GM12878 (cell line): Measurements from ENCODE around the gene CATSPER1. TPM values are rescaled to one million over a fixed set of nuclear protein-coding genes. Genes with fewer than 3 reads are reported as not detected.

Source experiments
- BCLAF1 ChIP-seq: fragments of 450-650 bp; IDR thresholded peaks from 2 replicates; pipeline ENCODE4 v1.6.1; 2017; ENCODE audit warnings: antibody characterized with exemption, mild to moderate bottlenecking, moderate library complexity
- BMI1 ChIP-seq: fragments of 450-650 bp; IDR thresholded peaks from 2 replicates; pipeline ENCODE4 v1.6.1; 2016; ENCODE audit warnings: mild to moderate bottlenecking, moderate library complexity, borderline replicate concordance
- CUX1 ChIP-seq: IDR thresholded peaks from 2 replicates; pipeline ENCODE4 v1.6.1; 2012; ENCODE audit warnings: improper control_type of control experiment, low read depth, low read length; ENCODE audit not compliant: insufficient replicate concordance
- HSF1 ChIP-seq: fragments of 150-350 bp; IDR thresholded peaks from 2 replicates; pipeline ENCODE4 v1.6.1; 2014; ENCODE audit warnings: mild to moderate bottlenecking, low read depth, low read length
- PML ChIP-seq: IDR thresholded peaks from 2 replicates; pipeline ENCODE4 v1.6.1; 2012; ENCODE audit warnings: low read length, inconsistent platforms
- SP1 ChIP-seq: IDR thresholded peaks from one replicate; pipeline ENCODE4 v1.6.1; 2011; ENCODE audit warnings: low read depth, low read length
- SUZ12 ChIP-seq: fragments of 200-600 bp; sonication (generic); IDR thresholded peaks from one replicate; pipeline ENCODE4 v1.6.1; 2018; ENCODE audit warnings: antibody characterized with exemption, mild to moderate bottlenecking; ENCODE audit not compliant: unreplicated experiment
- polyA plus RNA-seq, 11 experiments: library from polyadenylated mRNA; depleted of rRNA in 4 of 11; unstranded in 6 of 11; stranded (reverse) in 5 of 11; fragments of >200 nt; fragmentation: Nextera tagmentation in 4 of 11; fragmentation: Illumina TruSeq in 1 of 11; extraction: Ambion mirVana in 4 of 11; extraction: Trizol in 1 of 11; gene quantifications; 1 replicate in 1 of 11; 2 replicates in 10 of 11; pipeline versions ENCODE4 v1.2.1 to v1.2.3, GENCODE V29; 2011 to 2016; ENCODE audit warnings: inconsistent platforms in 2 of 11, missing spikeins in 2 of 11, low read depth in 1 of 11
- total RNA-seq, 4 experiments: library from RNA; depleted of rRNA in 3 of 4; stranded (reverse); fragments of >200 nt in 3 of 4; fragmentation: Illumina TruSeq in 1 of 4; extraction: Trizol in 1 of 4; gene quantifications; 2 replicates each; pipeline versions ENCODE4 v1.2.1 to v1.2.3, GENCODE V29; 2013 to 2021

CATSPER1 gene
- total and polyA plus RNA-seq, 10 of the 15 experiments (the other 5 are each of a cell fraction or from before 2014, with no cell fraction given): 0.02 to 0.05 TPM; not detected in 8

GRCh38 chr11:66026017-66026529 is at the start of gene CATSPER1 (continued):
- TF ChIP-seq SUZ12 (no peak), SP1 (no peak), HSF1 (no peak), BCLAF1 (no peak), CUX1 (no peak), BMI1 (no peak), PML (no peak)
- TF ChIP-seq, all 136 proteins: peak for 0
